SK-N-MC (cell line): ENCODE measurements around the gene SCG3.

Source experiments
- EZH2 ChIP-seq: fragments of 200-600 bp; sonication (generic); IDR thresholded peaks from one replicate; pipeline ENCODE4 v1.6.1; 2017; ENCODE audit warnings: antibody characterized with exemption
- POLR2AphosphoS5 ChIP-seq: IDR thresholded peaks from 2 replicates; pipeline ENCODE4 v1.6.1; 2012; ENCODE audit warnings: mild to moderate bottlenecking, low read depth, low read length, borderline replicate concordance

GRCh38 chr15:51736069-51736468, 54.8 kb downstream of the SCG3 start:
- no peak for TF ChIP-seq EZH2
- no peak for TF ChIP-seq POLR2AphosphoS5
